Skin of body (tissue), 2 donors: ENCODE results near the gene GSX1. TPM values are rescaled to one million over a fixed set of nuclear protein-coding genes. Genes with fewer than 3 reads are reported as not detected.
"Not testable (repeated sequence)": the region's sequence is repeated elsewhere in the genome, so short reads cannot be mapped to it uniquely, and the experiment has no call there.

ENCODE experiments used
- DNase-seq: peaks from one replicate; lab custom pipeline; 2025; lab: John Stamatoyannopoulos, UW
- total RNA-seq: library from RNA; depleted of rRNA; stranded (reverse); fragments of >200 nt; gene quantifications from one replicate; pipeline ENCODE4 v1.2.3, GENCODE V29; 2014

The GSX1 gene
- not detected for total RNA-seq

DNA sequence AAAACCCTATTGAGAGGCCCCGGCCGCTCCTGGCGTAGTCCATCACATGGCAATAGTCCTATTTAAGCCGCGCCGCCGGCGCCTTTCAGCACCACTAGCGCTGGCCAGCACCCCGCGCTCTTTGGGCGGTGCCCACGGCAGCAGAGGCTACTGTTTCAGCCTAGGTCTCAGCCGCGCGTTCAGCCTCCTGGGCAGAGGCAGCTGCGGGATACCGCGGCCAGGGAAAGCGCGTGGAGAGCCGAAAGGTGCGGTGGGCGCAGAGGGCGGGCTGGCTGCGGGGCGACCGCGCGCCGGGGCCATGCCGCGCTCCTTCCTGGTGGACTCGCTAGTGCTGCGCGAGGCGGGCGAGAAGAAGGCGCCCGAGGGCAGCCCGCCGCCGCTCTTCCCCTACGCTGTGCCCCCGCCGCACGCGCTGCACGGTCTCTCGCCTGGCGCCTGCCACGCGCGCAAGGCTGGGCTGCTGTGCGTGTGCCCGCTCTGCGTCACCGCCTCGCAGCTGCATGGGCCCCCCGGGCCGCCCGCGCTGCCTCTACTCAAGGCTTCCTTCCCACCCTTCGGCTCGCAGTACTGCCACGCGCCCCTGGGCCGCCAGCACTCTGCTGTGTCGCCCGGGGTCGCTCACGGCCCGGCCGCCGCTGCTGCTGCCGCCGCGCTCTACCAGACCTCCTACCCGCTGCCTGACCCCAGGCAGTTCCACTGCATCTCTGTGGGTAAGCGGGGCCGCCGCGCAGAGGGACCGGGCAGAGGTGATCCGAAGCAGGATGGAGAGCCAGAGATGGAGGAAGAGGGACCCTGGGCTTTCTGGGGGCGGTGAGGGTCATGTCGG is at the start of gene GSX1:
GSX1 (plus strand) TSS at position 91 of the 826 bp plus-strand sequence; CDS start at position 299, 208 bp downstream.
- DNase-seq: peak; percentile 40

- DNase-seq: no peak
These were observed 47.5 kb upstream of the GSX1 start for GRCh38 chr13:27744801-27745200.

DNA sequence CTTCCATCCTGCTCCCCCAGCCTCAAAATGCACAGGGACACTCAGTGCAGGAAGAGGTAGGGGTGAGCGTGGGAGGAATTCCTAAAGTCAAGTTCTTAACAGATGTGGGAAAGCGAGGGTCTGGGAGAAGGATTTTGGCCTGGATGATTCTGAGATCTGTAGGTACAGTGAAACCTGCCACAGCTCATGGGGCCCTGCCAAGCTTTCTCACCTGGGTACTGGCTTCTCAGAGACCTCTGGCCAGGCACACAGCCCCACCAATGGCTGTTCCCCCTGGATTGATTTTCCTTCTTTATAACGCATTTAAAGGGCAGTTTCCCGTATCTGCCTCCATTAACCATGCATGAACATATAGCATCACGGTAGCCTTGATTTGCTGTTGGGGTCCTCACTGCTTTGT is 47.0 kb upstream of the GSX1 start:
- DNase-seq: no peak

DNA sequence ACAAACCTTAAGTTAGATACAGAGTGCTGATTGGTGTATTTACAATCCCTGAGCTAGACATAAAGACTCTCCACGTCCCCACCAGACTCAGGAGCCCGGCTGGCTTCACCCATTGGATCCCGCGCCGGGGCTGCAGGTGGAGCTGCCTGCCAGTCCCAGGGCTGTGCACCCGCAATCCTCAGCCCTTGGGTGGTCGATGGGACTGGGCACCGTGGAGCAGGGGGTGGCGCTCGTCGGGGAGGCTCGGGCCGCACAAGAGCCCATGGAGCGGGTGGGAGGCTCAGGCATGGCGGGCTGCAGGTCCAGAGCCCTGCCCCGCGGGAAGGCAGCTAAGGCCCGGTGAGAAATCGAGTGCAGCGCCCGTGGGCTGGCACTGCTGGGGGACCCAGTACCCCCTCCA is 44.1 kb upstream of the GSX1 start:
- not testable (repeated sequence) for DNase-seq

GRCh38 chr13:27751953-27752532 is 40.2 kb upstream of the GSX1 start:
- no peak for DNase-seq

- no peak for DNase-seq
These were observed 26.6 kb upstream of the GSX1 start for GRCh38 chr13:27765650-27766049.

DNA sequence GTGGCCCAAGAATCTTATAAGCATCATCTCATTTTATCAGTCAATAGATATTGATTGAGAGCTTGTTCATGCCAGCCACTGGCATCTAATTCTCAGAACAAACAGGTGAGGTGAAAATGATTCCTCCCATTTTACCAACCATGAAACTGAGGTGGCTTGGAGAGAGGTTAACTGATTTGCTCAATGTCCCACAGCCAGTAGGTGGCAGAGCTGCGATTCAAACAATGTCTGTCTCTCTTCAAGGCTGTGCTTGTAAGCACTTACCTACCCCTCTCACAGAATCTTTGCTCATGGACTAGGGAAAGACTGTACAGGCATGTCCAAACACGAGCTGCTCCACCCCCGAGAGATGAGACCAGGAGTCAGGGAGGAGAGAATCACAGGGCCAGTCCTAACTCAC is 21.5 kb upstream of the GSX1 start:
- DNase-seq: no peak

GRCh38 chr13:27772651-27773425 is 19.4 kb upstream of the GSX1 start:
- no peak for DNase-seq

DNA sequence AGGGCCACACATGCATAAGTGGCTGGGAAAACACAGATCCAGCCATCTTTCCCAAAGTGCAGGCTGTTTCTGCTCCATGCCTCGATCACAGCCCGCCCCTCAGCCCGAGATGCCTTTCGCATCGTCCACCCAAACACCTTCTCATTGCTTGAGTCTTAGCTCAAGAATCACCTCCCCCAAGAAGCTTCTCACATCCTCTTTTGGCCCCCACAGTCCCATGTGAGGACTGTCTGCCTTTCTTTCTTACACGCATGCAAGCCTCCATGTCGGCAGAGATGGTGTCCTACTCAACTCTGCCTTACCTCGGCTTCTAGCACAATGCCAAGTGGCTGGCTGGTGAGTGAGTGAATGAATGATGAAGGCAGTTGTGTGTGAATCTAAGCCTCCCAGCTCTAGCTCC is 18.1 kb upstream of the GSX1 start:
- no peak for DNase-seq

- no peak for DNase-seq
These were observed 17.6 kb upstream of the GSX1 start for GRCh38 chr13:27774651-27775050.

GRCh38 chr13:27775943-27776342 is 16.3 kb upstream of the GSX1 start:
- DNase-seq: no peak

- no peak for DNase-seq
These were observed 10.1 kb upstream of the GSX1 start for GRCh38 chr13:27782151-27782550.

GRCh38 chr13:27783111-27783510 is 9.2 kb upstream of the GSX1 start:
- no peak for DNase-seq

- DNase-seq: no peak
These were observed 4.0 kb upstream of the GSX1 start for GRCh38 chr13:27788271-27788670.

DNA sequence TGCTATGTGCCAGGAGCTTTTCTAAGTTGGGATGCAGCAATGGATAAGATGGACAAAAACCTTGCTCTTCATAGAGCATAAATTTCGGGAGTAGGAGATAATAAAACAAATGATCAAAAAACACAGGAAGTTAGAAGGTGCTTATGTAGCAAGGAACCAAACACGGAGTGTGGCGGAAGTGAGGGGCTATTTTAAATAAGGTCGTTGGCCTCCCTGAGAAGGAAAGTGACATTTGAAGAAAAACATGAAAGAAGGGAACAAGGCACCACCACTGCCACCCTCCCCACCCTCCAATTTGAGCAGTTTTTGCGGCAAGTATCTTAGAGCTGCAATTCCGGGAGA is 3.2 kb upstream of the GSX1 start:
- no peak for DNase-seq

- no peak for DNase-seq
These were observed 2.6 kb upstream of the GSX1 start for GRCh38 chr13:27789495-27790303.

DNA sequence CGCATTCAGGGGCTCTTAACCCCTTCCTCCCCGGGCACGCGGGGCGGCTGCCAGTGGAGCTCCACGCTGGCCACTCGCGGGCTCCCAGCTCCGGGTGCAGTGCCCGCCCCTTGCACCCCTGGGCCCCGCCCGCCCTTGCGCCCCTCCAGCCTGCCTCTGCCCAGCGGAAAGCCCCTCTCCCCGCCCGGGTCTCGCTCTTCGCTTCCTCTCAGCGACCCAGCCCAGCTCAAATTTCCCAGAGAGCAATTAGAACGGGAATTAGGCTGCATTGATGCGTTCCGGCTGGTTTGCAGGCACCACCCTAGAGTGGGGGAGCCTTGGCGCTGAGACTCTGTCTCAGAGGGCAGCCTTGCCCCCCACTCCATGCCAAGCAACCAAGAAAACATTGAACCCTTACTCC is 1.8 kb upstream of the GSX1 start:
- DNase-seq: no peak

DNA sequence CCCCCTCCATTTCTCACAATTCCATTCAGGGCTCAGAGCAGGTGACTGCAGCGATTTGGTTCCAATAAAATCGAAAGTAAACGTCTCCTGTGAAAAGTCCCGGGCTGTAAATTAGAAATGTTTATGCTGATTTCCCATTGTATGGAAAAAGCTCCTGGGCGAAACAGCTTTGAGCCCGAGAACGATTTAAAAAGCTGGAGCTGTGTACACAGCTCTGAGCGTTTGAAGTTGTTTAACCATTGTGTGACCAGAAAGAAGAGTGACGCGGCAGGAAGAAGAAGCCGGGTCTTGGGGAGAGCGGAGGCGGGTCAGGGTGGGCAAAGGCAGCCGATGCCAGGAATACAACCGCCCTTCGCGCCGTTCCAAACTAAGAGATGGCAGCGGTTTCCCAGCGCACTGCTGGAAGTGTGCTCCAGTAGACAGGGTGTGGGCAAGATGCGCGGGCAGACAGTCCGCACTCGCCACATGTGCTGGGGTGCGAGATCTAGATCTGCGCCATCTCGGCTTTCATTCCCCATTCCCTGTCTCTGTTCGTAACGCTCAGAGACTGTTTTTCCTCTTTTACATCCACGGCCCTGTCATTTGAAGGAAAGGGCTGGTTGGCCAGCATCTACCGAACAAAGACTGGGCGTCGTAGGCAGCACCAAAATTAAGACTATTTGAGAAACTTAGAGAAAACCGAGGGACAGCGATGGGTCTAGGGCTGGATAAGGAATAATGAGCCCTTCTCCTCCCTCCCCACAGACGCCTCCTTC is 960 bp upstream of the GSX1 start:
- no peak for DNase-seq

- no peak for DNase-seq
These were observed 336 bp upstream of the GSX1 start for GRCh38 chr13:27791901-27792392.

DNA sequence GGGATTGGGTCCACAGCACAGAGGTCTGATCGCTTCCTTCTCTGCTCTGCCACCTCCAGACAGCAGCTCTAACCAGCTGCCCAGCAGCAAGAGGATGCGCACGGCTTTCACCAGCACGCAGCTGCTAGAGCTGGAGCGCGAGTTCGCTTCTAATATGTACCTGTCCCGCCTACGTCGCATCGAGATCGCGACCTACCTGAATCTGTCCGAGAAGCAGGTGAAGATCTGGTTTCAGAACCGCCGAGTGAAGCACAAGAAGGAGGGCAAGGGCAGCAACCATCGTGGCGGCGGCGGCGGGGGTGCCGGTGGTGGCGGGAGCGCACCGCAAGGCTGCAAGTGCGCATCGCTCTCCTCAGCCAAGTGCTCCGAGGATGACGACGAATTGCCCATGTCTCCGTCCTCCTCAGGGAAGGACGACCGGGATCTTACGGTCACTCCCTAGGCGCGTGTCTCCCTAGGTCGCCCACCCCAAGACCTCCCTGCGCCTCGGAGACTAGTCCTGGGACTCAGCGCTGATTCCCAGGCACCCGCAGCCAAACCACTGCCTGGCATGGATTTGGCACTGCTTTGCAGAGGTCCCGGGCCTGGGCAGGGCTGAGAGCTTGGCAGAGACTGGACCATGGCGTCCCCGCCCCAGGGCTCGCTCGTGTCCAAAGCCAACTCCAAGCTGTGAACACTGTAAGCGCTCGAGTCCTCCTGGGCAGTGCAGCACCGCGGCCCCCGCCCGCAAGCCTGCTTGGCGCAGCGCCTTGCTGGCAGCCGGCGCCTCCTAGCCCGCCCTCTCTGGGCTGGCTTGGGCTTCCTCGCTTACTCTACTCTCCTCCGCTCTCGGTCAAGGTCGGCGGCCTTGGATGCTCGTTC is 1.5 kb downstream of the GSX1 start:
- no peak for DNase-seq
